ENCODE results near the gene APC.

DNA sequence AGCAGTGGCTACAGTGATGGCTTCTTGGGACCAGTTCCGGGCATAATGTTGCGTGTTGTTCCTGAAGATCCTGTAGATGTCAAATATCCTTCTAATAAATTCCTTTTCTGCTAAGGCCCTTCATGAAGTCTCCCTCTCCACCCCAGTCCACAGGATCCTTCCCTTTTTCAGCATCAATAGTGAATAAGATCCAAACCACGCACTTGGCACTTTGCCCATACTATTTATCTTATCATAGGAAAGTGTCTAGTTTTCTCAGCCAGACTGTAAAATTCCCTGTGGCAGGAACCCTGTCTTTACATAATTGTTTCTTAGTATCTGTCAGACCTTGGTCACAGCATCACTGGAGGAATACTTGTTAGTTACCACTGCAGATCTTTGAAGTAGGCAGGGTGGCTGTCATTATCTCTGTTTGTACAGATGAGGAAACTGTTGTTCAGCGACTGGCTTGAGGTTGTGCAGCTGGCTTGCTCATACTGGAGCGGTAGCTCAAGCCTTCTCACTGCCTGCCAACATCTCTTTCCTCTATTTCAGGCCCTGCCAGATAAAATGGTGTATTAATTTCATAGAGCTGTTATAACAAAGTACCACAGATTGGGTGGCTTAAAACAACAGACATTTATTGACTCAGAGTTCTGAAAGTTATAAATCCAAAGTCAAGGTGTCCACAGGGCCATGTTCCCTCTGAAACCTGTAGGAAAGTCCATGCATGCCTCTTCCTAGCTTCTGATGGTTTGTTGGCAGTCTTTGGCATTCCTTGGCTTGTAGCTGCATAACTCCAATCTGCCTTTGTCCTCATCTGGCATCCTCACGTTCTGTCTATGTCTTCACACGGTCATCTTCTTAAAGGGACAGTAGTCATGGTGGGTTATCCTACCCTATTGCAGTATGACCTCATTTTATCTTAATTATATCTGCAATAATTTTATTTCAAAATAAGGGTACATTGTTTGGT lies 33.5 kb upstream of the APC start:
- TF ChIP-seq EZH2 (IDR thresholded peaks at IDR 0.05; ENCODE audit: insufficient read depth, low read length) (no peak), CTCF (IDR thresholded peaks at IDR 0.05; ENCODE audit: insufficient read depth, low read depth, low read length) (no peak)

Data from astrocyte (in vitro differentiated cells and primary cell).